GM10266 (cell line): ENCODE data around the gene FUCA1.
A peak's percentile ranks its signal among the peaks of the same experiment; 100 is the strongest.
"Not testable (repeated sequence)": the region's sequence is repeated elsewhere in the genome, so short reads cannot be mapped to it uniquely, and the experiment has no call there.

Experiments used
- DNase-seq: peaks from one replicate; pipeline ENCODE4 v3.0.0; 2012; ENCODE audit errors: extremely low spot score
- CTCF ChIP-seq: IDR thresholded peaks from 2 replicates; pipeline ENCODE4 v1.5.1; 2012; ENCODE audit warnings: mild to moderate bottlenecking, low read depth; ENCODE audit not compliant: control insufficient read depth, insufficient read depth; ENCODE audit errors: missing control alignments

Gene FUCA1

GRCh38 chr1:23904748-23905357 is 36.8 kb upstream of the FUCA1 start:
- peak; percentile 75 for DNase-seq

GRCh38 chr1:23903754-23904153 is 35.7 kb upstream of the FUCA1 start:
- DNase-seq: no peak
- TF ChIP-seq CTCF: no peak

More at GRCh38 chr1:23904748-23905357, 36.8 kb upstream of the FUCA1 start:
- TF ChIP-seq CTCF: no peak

- TF ChIP-seq CTCF: no peak
- no peak for DNase-seq
Observed at GRCh38 chr1:23902321-23903278, 34.5 kb upstream of the FUCA1 start.

GRCh38 chr1:23900017-23900416 is 31.9 kb upstream of the FUCA1 start:
- not testable (repeated sequence) for DNase-seq

- DNase-seq: no peak
- no peak for TF ChIP-seq CTCF
Observed at GRCh38 chr1:23899070-23899469, 31.0 kb upstream of the FUCA1 start.

GRCh38 chr1:23897083-23897482 is 29.0 kb upstream of the FUCA1 start:
- DNase-seq: no peak
- TF ChIP-seq CTCF: no peak

- no peak for TF ChIP-seq CTCF
- no peak for DNase-seq
Observed at GRCh38 chr1:23896491-23896890, 28.4 kb upstream of the FUCA1 start.
